H54 (cell line): Measurements from ENCODE around the gene TSPAN1.
A peak's percentile ranks its signal among the peaks of the same experiment; 100 is the strongest.
"Not testable (repeated sequence)": the region's sequence is repeated elsewhere in the genome, so short reads cannot be mapped to it uniquely, and the experiment has no call there.

ENCODE experiments used
- DNase-seq: peaks from one replicate; pipeline ENCODE4 v3.0.0; 2011; ENCODE audit warnings: low spot score, mixed read lengths; ENCODE audit not compliant: insufficient read length
- FAIRE-seq: peaks from 3 replicates; lab custom pipeline; 2011; peaks lifted over from hg19 to GRCh38; lab: Jason Lieb, UNC
- POLR2A ChIP-seq: IDR thresholded peaks from 2 replicates; pipeline ENCODE4 v1.6.1; 2011; ENCODE audit warnings: low read depth, mild to moderate bottlenecking, low read length

TSPAN1 gene

DNA sequence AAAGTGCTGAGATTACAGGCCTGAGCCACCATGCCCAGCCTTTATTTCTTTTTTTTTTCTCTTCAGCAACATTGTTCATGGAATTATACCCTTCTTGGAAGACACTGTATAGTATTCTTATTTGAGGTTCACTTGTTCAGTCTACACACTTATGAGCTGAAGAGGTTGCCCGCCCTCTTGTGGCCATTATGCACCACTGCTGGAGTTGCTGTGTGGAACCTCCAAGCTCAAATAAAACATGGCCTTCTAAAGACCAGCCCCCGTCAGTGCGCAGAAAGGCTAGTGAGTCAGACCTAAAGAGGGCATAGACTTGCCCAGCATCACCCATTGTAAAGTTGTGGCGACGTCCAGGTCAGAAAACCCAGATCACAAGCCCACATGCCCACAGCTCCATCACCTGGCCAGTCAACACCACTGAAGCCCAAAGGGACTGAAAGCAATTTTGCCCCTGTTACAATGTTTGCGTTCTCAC, 48.6 kb downstream of the TSPAN1 start:
- DNase-seq (peak; percentile 72), FAIRE-seq (peak; percentile 70)
- no peak for TF ChIP-seq POLR2A

GRCh38 chr1:46224966-46225365, 50.1 kb downstream of the TSPAN1 start:
- no peak for TF ChIP-seq POLR2A
- DNase-seq (no peak), FAIRE-seq (no peak)

- not testable (repeated sequence) for DNase-seq, FAIRE-seq
Observed at GRCh38 chr1:46231231-46231630, 56.3 kb downstream of the TSPAN1 start.
